LNCAP (cell line): ENCODE data around the gene DYNC2LI1.
A peak's percentile ranks its signal among the peaks of the same experiment; 100 is the strongest.

ENCODE experiments used
- CTCF ChIP-seq: fragments of 450-650 bp; IDR thresholded peaks from 2 replicates; pipeline ENCODE4 v1.5.1; 2017; ENCODE audit warnings: mild to moderate bottlenecking

Gene DYNC2LI1

DNA sequence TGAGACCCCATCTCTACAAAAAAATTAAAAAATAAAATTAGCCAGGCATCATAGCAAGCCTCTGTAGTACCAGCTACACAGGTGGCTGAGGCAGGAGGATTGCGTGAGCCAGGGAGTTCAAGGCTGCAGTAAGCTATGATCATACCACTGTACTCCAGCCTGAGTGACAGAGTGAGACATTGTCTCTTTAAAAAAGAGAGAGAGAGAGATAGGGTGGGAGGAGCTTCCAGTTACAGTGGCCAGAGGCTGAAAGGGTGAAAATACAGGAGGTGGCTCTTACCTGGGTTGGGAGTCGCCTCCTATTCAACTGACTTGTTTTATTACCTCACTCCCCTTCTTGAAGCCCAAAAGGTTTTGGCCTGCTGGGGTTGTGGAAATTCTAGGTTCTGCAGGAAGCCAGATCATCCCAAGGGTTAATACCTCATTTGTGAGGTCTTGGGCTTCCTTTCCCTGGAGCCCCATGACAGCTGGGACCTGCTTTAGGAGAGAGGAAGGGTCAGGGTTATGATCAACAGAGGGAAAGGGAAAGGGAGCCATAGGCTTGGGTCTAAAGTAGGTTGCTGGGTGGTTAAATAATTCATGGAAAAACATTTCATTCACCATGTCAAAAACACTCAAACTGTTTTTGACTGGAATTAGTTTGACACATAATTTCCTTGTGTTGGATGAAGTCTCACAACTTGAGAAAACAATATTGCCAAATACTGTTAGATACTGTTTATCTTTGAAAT, 17.4 kb downstream of the DYNC2LI1 start:
- no peak for TF ChIP-seq CTCF

GRCh38 chr2:43792653-43793052, 18.8 kb downstream of the DYNC2LI1 start:
- no peak for TF ChIP-seq CTCF

DNA sequence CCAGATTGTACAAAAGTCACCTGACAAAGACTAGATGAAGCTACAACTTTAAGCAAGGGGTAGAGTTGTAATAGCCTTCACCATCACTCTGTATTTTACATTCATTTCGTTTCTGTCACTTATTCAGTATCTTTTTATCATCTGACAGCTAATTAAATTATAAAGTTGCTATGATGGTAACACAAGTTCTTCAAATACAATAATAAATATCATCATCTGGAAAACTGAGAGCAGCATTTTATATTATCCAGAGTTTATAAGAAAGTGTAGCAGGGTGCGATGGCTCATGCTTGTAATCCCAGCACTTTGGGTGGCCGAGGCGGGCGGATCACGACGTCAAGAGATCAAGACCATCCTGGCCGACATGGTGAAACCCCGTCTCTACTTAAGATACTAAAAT, 21.1 kb downstream of the DYNC2LI1 start:
- TF ChIP-seq CTCF, result no peak

- TF ChIP-seq CTCF, result no peak
These were observed 22.4 kb downstream of the DYNC2LI1 start for GRCh38 chr2:43796206-43796605.

DNA sequence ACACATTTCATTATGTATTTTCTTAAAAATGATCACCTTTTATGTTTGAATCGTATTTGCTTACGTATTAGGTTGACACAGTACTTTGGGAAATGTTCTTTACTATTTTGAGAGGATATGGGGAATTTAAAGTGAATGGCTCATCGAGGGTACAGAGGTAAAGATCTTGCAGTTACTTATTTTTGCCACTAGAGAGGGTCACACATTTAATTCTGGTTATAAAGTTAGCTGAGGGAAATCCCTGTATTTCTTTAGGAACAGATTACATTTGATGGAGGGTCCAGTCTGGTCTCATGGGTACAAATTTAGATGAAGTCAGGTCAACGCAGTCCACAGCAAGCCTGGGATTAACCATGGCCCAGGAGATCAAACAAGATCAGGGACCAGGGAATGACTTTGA, 24.5 kb downstream of the DYNC2LI1 start:
- TF ChIP-seq CTCF, result peak; percentile 14; the same call in 1 of the 2 replicates

- no peak for TF ChIP-seq CTCF
These were observed 27.1 kb downstream of the DYNC2LI1 start for GRCh38 chr2:43800894-43801293.

GRCh38 chr2:43802135-43802534, 28.3 kb downstream of the DYNC2LI1 start:
- no peak for TF ChIP-seq CTCF

- no peak for TF ChIP-seq CTCF
These were observed 29.3 kb downstream of the DYNC2LI1 start for GRCh38 chr2:43803113-43803512.
